GM12872 (cell line): ENCODE measurements around the gene P2RX7.

ENCODE experiments used
- TF ChIP-seq, protein P1 (sequence below): IDR thresholded peaks from 3 replicates; pipeline ENCODE4 v1.5.1; 2011; ENCODE audit warnings: low read depth, mild to moderate bottlenecking, low read length, moderate library complexity; ENCODE audit not compliant: insufficient read depth

Gene P2RX7

DNA sequence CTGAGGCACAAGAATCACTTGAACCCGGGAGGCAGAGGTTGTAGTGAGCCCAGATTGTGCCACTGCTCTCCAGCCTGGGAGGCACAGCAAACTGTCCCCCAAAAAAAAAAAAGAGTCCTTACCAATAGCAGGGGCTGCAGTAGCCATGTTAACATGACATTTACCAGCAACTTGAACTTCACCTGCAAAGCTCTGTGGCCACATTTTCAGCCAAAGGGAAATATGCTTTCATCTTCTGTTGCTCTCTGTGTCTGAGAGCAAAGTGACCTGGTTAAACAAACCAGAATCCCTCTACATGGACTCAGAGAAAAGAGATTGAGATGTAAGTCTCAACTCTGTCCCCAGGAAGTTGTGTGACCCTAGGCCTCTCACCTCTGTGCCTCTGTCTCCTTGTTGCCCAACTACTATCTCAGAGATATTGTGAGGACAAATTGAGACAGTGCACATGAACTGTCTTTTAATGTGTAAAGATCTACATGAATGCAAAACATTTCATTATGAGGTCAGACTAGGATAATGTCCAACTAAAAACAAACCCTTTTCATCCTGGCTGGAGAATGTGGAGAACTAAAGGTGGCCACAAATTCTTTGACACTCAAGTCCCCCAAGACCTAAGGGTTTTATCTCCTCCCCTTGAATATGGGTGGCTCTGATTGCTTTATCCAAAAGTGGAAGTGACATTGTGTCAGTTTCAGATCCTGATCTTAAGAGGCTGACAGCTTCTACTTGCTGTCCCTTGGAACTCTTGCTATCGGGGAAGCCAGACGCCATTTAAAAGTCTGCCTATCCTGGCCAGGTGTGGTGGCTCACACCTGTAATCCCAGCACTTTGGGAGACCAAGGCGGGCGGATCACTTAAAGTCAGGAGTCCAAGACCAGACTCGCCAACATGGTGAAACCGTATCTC is 52.6 kb downstream of the P2RX7 start:
- TF ChIP-seq, protein P1, sequence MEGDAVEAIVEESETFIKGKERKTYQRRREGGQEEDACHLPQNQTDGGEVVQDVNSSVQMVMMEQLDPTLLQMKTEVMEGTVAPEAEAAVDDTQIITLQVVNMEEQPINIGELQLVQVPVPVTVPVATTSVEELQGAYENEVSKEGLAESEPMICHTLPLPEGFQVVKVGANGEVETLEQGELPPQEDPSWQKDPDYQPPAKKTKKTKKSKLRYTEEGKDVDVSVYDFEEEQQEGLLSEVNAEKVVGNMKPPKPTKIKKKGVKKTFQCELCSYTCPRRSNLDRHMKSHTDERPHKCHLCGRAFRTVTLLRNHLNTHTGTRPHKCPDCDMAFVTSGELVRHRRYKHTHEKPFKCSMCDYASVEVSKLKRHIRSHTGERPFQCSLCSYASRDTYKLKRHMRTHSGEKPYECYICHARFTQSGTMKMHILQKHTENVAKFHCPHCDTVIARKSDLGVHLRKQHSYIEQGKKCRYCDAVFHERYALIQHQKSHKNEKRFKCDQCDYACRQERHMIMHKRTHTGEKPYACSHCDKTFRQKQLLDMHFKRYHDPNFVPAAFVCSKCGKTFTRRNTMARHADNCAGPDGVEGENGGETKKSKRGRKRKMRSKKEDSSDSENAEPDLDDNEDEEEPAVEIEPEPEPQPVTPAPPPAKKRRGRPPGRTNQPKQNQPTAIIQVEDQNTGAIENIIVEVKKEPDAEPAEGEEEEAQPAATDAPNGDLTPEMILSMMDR: no peak

DNA sequence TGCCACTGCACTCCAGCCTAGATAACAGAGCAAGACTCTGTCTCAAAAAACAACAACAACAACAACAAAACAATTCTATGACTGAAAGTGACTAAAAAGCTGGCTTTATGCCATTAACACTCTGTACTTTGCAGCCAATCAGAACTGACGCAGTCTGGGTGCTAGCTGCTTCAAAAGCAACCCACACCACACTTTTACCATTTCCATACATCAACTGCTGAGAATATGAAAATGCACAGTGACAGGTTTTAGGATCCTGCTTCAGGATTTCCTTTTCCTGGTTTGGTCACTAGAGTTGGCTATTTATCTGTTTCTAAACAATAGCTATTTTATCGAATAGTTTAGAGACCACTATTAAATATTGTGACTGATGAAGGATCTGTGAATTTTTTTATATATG is 54.1 kb downstream of the P2RX7 start:
- TF ChIP-seq, protein P1: no peak

DNA sequence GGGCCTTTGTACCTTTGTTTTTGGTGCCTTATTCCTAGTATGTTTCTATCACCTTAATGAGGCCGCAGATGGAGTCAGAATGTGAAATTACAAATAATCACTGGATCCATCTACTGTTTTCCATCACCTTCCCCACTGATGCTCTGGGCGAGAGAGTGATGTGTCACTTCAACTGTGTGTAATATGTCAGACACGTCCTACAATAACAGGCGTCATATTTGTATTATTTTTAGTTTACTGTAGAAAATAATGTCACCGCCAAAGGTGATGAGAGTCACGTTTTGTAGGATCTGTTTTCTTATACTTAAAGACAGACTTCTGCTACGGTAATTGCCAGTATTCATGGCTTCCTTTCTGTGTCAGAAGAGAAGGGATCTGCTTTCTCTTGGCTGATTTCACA is 54.8 kb downstream of the P2RX7 start:
- TF ChIP-seq, protein P1: no peak

DNA sequence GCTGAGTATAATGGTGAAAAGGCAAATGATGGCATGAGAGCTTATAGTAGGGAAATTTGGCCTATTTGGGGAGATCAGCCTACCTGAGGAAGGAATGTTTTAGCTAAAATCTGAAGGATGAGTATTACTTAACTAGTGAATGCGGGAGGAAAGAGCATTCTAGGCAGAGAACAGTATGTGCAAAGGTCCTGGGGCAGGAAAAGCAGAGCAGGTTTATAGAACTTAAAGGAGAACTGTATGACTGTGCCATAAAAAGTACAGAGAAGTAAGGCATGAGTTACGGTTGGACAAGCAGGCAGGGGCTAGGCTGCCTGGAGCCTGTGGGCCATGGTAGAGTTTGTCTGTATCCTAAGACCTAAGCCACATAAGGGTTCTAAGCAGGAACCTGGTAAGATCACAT is 55.6 kb downstream of the P2RX7 start:
- TF ChIP-seq, protein P1: no peak

DNA sequence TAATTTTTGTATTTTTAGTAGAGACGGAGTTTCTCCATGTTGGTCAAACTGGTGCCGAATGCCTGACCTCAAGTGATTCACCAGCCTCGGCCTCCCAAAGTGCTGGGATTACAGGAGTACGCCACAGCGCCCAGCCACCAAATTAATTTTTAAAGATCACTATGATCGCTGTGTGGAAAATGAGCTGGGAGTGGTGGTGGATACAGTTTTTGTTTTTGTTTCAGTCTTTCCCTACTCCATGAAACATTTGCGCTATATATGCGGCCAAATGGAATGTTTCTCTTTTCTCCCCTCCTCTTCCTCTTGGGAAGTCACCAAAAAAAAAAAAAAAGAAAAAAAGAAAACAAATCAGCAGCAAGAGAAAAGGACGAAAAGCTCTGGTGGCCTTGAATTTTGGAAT is 56.5 kb downstream of the P2RX7 start:
- TF ChIP-seq, protein P1: no peak

DNA sequence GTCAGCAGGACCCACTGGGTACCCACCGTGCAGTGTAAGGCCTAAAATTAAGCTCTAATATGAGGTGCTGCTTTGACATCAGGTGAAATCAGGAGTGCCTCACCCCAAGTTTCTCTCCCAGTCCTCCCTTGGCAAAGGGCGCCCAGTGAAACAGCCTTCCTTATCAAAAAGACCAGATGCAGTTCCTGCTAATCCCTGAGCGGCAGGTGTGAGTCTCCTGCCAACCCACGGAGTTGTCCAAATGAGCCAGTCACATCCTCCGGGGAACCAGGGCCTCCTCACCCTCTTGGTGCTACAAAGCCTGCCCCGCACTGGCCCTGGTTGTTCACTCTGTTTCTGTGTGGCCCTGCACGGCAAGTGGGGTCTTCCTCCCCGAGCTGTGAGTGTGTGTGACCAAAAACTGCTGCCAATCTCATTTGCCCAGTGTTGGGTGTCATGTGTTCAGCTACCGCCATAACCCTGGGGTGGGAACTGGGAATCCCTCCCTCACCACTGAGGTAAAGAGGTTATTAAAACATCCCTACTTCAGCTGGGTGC is 57.0 kb downstream of the P2RX7 start:
- TF ChIP-seq, protein P1: no peak

DNA sequence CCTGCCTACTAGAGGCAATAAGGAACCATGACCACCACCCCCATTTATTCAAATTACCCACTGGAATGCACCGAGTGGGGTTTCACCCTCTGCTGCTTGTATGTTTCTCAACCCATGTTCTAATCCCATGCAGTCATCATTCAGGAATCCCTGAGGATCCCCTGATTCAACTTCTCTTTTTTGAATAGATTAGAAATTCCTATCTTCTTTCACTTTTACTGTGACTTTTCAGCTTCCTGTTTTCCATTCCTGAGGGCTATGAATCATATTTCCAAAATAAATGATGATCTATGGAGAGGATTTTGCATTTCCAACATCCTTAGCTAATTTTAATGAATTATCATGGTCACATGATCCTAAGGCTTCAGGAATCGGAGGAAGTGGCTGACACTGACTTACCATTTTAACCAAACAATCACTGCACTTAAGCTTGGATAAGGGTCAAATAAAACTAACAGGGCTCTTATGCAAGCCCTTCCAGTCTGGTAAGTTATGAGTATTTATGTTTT is 57.9 kb downstream of the P2RX7 start:
- TF ChIP-seq, protein P1: no peak
